NCI-H1092 (cell line): ENCODE results near the gene HMCN2.

Experiments
- DNase-seq: peaks from one replicate; lab custom pipeline; 2025; lab: John Stamatoyannopoulos, UW

Gene HMCN2

DNA sequence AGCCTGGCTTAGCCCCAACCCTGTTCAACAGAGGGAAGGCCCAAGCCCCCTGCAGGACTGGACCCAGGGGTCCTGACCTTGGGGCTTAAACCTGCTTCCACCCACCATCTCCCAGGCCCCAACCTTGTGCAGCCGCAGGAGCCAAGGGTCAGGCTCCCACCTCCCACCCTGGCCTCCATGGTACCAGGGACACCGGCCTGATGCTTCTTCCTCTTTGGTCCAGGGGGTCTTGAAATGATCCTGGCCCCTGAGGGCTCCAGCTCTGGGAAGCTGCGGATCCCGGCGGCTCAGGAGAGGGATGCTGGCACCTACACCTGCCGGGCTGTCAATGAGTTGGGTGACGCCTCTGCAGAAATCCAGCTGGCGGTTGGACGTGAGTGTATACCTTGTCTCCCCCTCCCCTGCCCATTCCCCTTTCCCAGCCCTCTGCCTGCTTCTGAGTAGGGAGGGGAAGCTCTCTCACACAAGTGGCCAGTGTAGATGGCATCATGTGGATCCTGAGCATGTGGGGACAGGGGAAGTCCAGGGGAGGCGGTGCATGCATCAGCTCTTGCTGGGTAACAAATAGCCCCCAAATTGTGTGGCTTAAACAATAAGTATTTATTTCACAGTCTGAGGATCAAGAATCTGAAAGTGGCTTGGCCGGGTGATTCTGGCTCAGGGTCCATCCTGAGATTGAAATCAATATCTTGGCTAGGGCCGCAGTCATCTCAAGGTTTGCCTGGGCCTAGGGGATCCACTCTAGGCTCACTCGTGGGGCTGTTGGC, 44.3 kb downstream of the HMCN2 start:
- no peak for DNase-seq

- DNase-seq, result no peak
Observed at GRCh38 chr9:130310456-130310855, 44.9 kb downstream of the HMCN2 start.

DNA sequence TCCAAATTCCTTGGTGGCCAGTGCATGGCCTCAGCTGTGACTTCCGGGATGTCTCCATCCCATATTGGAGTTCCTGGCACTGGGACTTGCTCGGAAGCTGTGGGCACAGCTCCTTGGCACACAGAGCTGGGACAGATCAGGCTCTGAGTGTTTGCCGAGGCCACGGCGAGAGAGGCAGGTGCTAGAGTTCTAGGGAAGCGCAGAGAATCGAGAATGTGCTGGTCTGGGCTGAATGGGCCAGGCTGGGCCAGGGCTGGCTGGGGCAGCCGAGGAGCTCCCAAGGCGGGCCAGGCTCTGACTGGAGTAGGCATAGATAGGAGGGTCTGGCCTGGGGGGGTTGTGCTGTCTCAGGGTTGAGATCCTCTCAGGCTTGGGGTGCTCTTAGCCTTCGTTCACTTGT, 45.4 kb downstream of the HMCN2 start:
- DNase-seq, result no peak

- no peak for DNase-seq
Observed at GRCh38 chr9:130311408-130312140, 46.0 kb downstream of the HMCN2 start.

GRCh38 chr9:130313103-130313858, 47.7 kb downstream of the HMCN2 start:
- DNase-seq, result no peak

- DNase-seq, result no peak
Observed at GRCh38 chr9:130315446-130316226, 50.1 kb downstream of the HMCN2 start.

DNA sequence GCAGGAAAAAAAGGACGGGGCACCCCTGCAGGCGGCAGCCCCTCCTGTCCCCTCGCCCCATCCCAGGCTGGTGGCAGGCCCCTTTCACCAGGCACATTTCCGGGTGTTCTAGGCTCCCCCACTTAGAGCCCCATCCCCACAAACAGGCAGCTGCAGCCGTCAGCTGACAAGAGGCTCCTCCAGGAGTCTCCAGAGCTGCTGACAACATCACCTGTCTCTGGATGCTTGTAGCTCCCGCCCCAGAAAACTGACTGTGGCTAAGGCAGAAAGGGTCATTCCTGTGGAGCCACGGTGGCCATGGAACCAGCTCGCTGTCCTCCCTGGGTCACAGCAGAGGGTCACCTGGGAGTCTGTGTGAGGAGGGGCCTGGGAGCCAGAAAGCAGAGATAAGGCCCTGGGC, 50.9 kb downstream of the HMCN2 start:
- no peak for DNase-seq

DNA sequence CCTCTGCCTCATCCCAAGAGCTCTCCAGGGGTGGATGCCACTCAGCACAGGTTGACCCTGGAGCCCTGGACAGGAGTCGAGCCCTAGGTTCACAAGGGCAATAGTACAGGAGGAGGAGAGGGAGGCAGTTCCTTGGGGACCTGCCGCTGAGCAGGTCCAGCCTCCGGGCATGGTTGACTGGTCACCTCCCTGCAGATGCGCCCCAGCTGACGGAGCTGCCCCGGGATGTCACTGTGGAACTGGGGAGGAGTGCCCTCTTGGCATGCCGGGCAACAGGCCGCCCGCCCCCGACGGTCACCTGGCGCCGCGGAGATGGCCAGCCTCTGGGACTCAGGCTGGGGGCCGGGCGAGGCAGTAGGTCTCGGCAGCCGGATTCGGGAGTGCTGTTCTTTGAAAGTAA, 53.7 kb downstream of the HMCN2 start:
- no peak for DNase-seq

DNA sequence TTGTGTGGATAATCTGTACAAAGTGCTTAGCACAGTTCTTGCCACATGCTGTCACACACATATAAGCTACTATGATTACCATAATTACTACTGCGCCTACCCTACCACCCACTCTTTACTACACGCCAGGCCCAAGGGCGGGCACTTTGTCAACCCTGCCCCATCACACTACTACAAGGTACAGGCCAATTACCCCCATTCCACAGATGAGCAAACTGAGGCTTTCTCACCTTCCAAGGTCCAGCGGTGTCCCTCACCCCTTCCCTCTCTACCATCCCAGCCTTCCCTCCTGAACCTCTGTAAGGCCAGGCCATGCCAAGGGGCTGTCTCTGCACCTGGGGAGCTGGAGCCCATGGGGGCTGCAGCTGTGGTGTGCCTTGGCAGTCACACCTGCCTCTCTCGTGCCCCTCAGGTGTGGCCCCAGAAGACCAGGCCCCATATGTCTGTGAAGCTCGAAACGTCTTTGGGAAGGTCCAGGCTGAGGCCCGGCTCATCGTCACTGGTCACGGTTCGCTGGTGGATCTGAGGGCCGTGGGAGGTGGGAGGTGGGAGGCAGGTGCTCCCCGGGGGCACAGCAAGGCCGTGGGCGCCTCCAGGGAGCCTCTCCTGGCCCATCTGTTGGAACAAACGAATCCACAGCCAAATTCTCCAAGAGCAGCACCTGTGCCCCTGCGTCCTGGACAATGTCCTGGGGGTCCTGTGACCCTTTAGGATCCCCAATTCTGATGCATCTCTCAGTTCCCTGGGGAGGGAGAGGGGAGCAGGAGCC, 54.6 kb downstream of the HMCN2 start:
- DNase-seq, result no peak

- no peak for DNase-seq
Observed at GRCh38 chr9:130320723-130321481, 55.3 kb downstream of the HMCN2 start.

DNA sequence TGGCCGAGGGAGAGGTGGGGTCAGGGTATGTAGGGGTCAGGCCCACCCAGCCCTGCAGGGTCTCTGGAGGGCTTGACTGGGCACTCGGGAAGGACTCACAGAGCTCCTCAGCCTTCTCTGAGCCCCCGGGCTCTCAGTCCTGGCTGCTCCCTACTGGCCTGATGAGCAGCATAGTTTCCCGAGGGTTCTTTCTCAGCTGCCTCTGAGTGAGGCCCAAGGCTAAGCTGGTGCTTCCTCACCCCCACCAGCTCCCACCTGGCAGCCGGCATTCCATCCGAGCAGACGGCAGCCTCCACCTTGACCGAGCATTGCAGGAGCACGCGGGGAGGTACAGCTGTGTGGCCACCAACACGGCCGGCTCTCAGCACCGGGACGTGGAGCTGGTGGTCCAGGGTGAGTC, 56.0 kb downstream of the HMCN2 start:
- DNase-seq, result no peak

DNA sequence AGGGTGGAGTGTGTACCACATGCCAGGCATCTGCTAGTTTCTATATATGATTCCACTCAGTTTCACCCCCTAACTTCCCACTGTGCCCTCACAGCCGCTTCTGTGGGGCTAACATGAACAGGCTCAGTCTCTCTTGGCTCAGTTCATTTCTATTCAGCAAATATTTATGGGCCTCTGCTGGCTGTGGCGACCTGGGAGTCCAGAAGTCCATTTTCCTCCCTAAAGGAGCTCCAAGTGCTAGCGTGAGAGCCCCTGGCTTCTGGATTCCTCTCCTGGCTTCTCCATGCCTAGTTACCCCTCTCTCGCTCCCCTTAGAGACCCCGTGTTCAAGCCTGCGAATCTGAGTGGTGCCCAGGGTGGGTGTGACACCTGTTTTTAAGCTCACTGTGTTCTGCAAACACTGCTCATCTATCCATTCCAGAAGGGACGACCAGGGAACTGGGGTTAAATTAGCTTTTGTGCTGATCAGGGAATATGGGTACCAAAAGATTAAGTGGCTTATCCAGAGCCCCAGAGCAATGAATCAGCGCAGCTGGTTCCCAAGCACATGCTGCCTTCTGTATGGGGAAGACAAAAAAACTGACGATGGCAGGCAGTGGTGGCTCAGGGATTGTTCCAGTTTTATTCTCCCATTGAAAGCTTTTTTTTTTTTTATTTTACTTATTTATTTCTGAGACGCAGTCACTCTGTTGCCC, 57.6 kb downstream of the HMCN2 start:
- DNase-seq, result no peak

GRCh38 chr9:130325921-130326320, 60.4 kb downstream of the HMCN2 start:
- DNase-seq, result no peak

GRCh38 chr9:130327070-130327780, 61.7 kb downstream of the HMCN2 start:
- no peak for DNase-seq

DNA sequence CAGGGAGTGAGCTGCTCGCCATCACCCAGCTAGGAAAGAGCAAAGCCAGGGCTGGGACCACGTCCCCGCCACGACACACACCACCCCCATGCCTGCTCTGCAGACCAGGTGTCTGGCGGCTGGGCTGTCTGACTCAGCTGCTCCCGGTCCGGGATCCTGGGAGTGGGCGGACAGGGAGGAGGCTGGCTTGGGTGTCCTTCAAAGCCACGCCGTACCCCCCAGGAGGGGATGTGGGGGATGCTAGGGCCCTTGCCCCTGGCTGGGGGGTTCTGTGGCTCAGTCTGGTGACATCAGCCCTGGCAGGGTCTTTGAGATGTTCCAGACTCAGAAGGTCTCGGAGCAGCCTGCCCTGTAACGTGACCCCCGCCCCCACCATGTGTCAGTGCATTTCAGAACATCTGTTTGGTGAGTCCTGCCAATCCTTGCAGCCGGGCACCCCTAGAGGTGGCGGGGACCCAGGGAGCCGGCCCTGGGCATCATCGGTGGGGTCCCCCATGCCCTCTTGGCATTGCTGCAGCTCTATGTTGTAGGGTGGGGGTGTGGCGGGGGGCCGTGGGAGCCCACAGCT, 62.3 kb downstream of the HMCN2 start:
- DNase-seq, result no peak

DNA sequence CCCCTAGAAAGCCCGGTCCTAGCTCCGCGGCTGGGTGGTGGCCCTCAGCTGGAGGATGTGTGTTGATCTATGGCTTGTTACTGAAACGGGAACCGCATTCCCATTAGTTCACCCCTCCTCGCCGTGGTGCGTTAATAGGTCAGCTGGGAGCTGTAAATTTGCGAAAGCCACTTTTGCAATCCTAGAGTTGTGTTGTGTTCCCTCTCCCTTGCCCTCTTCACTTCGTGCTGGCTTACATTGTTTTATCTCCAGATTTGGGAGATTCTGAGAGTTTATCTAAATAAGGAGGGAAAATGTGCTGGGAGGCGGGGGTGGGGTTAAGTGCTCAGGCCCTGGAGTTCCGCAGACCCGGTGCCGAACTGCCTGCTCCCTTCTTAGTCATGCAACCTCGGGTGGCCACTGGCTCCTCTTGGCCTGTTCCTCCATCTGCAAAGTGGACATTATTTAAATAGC, 62.8 kb downstream of the HMCN2 start:
- no peak for DNase-seq

- no peak for DNase-seq
Observed at GRCh38 chr9:130329061-130329460, 63.5 kb downstream of the HMCN2 start.

DNA sequence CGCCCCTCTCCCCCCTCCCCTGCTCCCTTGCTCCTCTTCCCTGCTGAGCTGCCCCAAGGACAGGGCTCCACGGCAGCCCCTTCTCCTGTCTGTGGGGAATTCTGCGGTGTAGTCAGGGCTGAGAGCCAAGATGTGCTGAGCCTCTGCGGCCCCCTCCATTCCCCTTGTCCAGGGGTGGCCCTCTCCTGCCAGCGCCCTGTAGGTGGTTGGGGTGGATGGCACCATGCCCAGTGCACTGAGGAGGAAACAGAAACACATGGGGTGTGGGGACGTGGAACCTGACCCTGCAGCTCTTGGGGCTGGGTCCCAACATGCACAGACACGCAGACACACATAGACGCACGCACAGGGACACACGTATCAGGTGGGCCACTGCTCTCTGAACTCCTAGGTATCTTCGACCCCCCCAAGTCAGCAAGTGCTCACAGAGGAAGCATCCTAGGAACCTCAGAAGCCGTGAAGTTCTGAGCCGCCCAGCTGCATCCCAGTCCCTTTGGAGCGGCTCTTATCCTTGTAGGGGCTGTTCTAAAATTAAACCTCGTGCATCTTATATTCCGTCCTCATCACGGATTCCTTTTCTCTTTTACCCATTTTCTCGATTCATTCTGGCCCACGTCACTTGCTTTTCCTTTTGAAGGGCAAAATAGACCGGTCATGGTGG, 64.8 kb downstream of the HMCN2 start:
- peak; percentile 28 for DNase-seq
